Effector memory CD8-positive, alpha-beta T cell (primary cell): ENCODE data around the gene SLC66A2.

ENCODE experiments used
- ATAC-seq: fragments of 150-1000 bp; cut with Tn5 transposase; replicated peaks from 2 replicates; pipeline ENCODE4 v1.10.0; 2021; ENCODE audit warnings: mild to moderate bottlenecking, moderate library complexity
- DNase-seq, 3 experiments: peaks; one replicate each; pipeline ENCODE4 v3.0.0; 2021
- H3K27ac Mint-ChIP-seq, 2 donors: one replicate each; pipeline ENCODE4 v1.8.0; 2022; ENCODE audit warnings: mild to moderate bottlenecking in 2 of 2, mixed read lengths in 2 of 2, moderate library complexity in 2 of 2
- H3K27me3 Mint-ChIP-seq, 2 donors: one replicate each; pipeline ENCODE4 v1.8.0; 2022; ENCODE audit warnings: mixed read lengths in 2 of 2
- H3K36me3 Mint-ChIP-seq: one replicate; pipeline ENCODE4 v1.8.0; 2022; ENCODE audit warnings: mild to moderate bottlenecking, moderate library complexity, mixed read lengths; ENCODE audit not compliant: insufficient read depth
- H3K4me1 Mint-ChIP-seq, 2 donors: one replicate each; pipeline ENCODE4 v1.8.0; 2022; ENCODE audit warnings: low read depth in 2 of 2, mixed read lengths in 2 of 2
- H3K4me3 Mint-ChIP-seq, 2 donors: one replicate each; pipeline ENCODE4 v1.8.0; 2022; ENCODE audit warnings: mild to moderate bottlenecking in 2 of 2, mixed read lengths in 2 of 2, moderate library complexity in 2 of 2
- H3K9me3 Mint-ChIP-seq, 2 donors: one replicate each; pipeline ENCODE4 v1.8.0; 2022; ENCODE audit warnings: mixed read lengths in 2 of 2

The SLC66A2 gene

DNA sequence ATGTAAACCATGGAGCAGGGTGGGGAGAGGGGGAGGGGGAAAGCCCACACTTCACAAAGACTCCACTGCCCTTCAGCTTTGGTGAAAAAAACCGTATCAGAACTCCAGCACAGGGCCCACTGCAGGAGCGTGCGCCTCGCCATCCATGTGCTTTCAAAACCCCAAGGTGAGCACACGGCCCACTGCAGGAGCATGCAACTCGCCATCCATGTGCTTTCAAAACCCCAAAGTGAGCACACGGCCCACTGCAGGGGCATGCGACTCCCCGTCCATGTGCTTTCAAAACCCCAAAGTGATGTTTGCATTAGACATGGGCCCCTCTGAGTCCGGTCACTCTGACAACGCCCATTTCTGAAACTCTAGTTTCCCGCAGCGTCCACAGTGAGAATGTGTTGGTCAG, 29.1 kb upstream of the SLC66A2 start:
- H3K9me3 Mint-ChIP-seq, result no peaks in the 10 kb centered on the region
- DNase-seq (no peak), ATAC-seq (no peak)
- H3K27me3 Mint-ChIP-seq, result no peaks in the 10 kb centered on the region
- H3K27ac Mint-ChIP-seq, result no peak overlapping the region
- no peak overlapping the region for H3K4me3 Mint-ChIP-seq
- H3K36me3 Mint-ChIP-seq, result peaks cover 27% of the 10 kb centered on the region
- peaks cover 51 to 61% of the 10 kb centered on the region in 2 donors for H3K4me1 Mint-ChIP-seq

DNA sequence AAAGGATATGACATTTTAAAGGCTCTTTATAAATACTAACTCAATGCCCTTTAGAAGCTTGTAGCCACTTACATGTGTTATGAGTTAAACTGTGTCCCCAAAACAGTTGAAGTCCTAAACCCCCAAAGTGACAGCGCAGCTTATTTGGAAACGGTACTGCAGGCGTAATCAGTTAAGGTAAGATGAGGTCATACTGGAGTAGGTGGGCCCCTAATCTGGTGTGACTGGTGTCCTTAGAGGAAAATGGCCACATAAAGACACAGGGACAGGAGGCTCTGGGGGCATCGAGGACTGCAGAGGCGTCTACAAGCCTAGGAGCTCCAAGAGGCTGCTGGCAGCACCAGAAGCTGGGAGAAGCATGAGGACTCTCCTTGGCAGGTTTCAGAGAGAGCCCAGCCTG, 28.4 kb upstream of the SLC66A2 start:
- ATAC-seq (no peak), DNase-seq (no peak)
- H3K27me3 Mint-ChIP-seq, result no peaks in the 10 kb centered on the region
- H3K4me1 Mint-ChIP-seq, result peaks cover 48 to 56% of the 10 kb centered on the region in 2 donors
- H3K36me3 Mint-ChIP-seq, result peaks cover 20% of the 10 kb centered on the region
- no peaks in the 10 kb centered on the region for H3K9me3 Mint-ChIP-seq
- H3K4me3 Mint-ChIP-seq, result no peak overlapping the region
- H3K27ac Mint-ChIP-seq, result peak overlapping the region; percentile 19 to 44

DNA sequence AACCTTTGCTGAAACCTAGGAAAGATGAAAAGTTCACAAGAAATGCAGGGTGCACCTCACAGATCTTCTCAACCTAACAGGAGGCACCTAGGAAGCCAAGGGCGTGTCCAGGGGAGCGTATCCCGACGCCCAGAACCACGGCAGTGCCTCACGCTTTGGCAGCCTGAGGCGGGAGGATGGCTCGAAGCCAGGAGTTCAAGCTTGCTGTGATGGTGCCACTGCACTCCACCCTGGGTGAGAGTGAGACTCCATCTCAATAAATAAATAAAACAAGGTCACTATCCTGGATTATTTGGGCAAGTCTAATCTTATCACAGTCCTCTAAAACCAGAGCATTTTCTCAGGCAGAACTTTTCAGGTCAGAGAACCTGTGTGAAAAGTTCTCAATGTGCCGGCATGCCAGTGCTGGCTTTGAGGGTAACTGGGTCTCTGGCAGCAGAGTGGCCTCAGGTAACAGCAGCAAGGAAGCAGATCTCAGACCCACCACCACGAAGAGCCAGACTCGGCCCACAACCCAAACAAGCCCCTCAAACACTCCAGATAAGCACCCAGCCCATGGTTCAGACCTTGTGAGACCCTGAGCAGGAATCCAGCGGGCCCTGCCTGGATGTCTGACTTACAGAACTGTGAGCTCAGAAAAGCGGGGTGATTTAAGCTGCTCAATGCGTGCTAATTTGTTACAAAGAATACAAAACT, 24.7 kb upstream of the SLC66A2 start:
- DNase-seq (no peak), ATAC-seq (no peak)
- peaks cover 40% of the 10 kb centered on the region for H3K36me3 Mint-ChIP-seq
- H3K4me3 Mint-ChIP-seq, result no peak overlapping the region
- H3K27ac Mint-ChIP-seq, result peak overlapping the region; percentile 31 to 73
- H3K9me3 Mint-ChIP-seq, result no peaks in the 10 kb centered on the region
- H3K27me3 Mint-ChIP-seq, result no peaks in the 10 kb centered on the region
- peaks cover 28 to 35% of the 10 kb centered on the region in 2 donors for H3K4me1 Mint-ChIP-seq

DNA sequence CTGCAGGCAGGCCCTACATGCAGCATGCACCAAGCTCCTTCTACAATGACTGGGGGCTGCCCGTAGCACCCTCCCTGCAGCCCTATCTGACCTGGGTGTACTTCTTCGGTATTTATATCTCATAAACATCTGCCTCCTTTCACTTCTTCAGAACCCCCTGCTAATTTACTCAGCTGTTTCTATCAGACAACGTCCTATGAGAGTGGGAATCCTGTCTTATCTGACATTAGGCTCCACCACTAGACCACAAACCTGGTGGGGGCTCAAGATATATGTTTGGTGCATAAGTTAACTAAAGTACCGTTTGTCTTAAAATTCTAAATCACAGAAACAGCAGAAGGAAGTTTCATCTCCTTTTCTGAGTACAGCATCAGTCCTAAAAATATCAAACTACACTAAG, 23.6 kb upstream of the SLC66A2 start:
- H3K27ac Mint-ChIP-seq, result peak overlapping the region in 1 of 2 donors; percentile 36
- H3K27me3 Mint-ChIP-seq, result no peaks in the 10 kb centered on the region
- peaks cover 23 to 36% of the 10 kb centered on the region in 2 donors for H3K4me1 Mint-ChIP-seq
- H3K4me3 Mint-ChIP-seq, result no peak overlapping the region
- H3K36me3 Mint-ChIP-seq, result peaks cover 40% of the 10 kb centered on the region
- no peaks in the 10 kb centered on the region for H3K9me3 Mint-ChIP-seq
- ATAC-seq (no peak), DNase-seq (no peak)

DNA sequence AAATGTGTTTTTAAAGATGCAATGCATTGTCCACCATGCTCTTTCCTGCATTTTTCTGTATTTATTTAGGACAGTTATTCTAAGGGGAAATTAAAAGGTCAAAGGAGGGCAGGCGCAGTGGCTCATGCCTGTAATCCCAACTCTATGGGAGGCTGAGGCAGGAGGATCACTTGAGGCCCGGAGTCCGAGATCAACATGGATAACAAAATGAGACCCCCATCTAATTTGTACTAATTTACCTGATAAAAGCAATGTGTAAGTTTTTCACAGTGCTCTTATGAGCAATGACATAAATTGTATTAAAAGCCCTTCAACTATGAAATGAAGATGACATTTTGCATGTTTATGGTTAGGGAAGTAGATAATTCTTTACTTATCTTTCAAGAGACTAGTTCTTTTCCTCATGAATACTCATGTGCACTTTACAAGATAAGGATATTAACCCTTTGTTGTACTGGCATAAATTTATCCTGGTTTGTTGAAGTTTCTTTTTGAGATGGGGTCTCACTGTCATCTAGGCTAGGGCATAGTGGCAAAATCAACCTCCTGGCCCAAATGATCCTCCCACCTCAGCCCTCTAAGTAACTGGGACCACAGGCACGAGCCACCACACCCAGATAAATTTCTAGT, 22.7 kb upstream of the SLC66A2 start:
- Mint-ChIP-seq H3K27me3 (no peaks in the 10 kb centered on the region), H3K4me1 (peaks cover 23 to 28% of the 10 kb centered on the region in 2 donors), H3K9me3 (no peaks in the 10 kb centered on the region), H3K4me3 (no peak overlapping the region), H3K27ac (no peak overlapping the region), H3K36me3 (peaks cover 33% of the 10 kb centered on the region)
- no peak for DNase-seq
- no peak for ATAC-seq

DNA sequence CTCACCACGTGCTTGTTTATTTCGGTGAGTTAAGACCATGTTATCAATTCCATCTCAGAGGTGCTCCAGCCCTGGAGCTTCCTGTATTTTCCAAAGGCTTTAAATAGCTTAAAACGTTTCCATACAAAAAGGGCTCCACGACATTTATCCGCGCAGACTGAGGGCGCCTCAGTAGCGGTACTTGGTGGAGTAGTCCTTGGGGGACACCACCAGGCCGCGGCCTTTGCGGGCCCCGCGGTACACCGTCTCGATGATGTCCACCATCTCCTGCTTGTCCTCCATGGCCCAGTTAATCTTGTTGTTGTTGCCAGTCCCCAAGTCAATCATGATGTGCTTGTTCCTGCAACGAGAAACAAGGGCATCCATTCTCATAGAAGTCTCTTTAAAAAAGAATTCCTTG, 22.1 kb upstream of the SLC66A2 start:
- H3K9me3 Mint-ChIP-seq, result no peaks in the 10 kb centered on the region
- H3K4me1 Mint-ChIP-seq, result peaks cover 22 to 27% of the 10 kb centered on the region in 2 donors
- no peak for ATAC-seq
- H3K27ac Mint-ChIP-seq, result no peak overlapping the region
- H3K36me3 Mint-ChIP-seq, result peaks cover 29% of the 10 kb centered on the region
- no peak for DNase-seq
- H3K27me3 Mint-ChIP-seq, result no peaks in the 10 kb centered on the region
- H3K4me3 Mint-ChIP-seq, result no peak overlapping the region

DNA sequence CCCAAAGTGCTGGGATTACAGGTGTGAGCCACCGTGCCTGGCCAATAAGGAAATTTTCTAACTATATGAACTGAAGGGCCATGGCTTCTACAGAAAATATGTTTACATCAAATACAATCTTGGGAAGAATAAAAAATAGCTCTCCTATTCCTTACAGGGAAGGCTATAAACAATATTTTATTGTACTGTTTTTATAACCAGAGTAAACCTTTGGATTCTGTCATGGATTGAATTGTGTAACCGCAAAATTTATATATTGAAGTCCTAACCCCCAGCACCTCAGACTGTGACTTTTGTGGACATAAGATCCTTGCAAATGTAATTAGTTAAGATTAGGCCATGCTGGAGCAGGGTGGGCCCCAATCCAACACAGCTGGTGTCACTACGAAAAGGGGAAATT, 21.3 kb upstream of the SLC66A2 start:
- H3K27ac Mint-ChIP-seq, result no peak overlapping the region
- no peak for ATAC-seq

DNA sequence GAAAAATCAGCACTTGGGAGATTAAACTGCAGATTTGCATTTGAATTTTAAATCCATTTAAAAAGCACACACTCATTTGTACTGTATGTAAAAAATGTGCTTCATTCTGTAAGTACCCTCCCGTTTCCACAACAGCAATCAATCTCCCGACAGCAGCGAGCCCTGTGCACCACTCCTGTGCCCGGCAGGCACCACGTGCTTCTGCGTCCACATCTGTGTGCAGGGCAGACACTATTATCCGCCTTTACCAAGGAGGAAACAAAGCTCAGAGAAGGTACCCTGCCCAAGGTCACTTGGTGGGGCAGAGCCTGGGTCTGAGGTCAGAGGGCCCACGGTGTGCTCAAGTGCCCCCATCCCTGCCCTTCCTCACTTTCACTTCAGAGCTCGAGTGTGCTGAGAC, 20.5 kb upstream of the SLC66A2 start:
- Mint-ChIP-seq H3K4me3 (peak overlapping the region in 1 of 2 donors; percentile 14), H3K9me3 (no peaks in the 10 kb centered on the region), H3K4me1 (peaks cover 21 to 23% of the 10 kb centered on the region in 2 donors), H3K27ac (peak overlapping the region; percentile 84), H3K36me3 (peaks cover 33% of the 10 kb centered on the region), H3K27me3 (no peaks in the 10 kb centered on the region)
- ATAC-seq (no peak), DNase-seq (no peak)

More for the DNA sequence above, 21.3 kb upstream of the SLC66A2 start:
- Mint-ChIP-seq H3K4me1 (peaks cover 21 to 23% of the 10 kb centered on the region in 2 donors), H3K4me3 (no peak overlapping the region), H3K27me3 (no peaks in the 10 kb centered on the region), H3K36me3 (peaks cover 33% of the 10 kb centered on the region), H3K9me3 (no peaks in the 10 kb centered on the region)
- no peak for DNase-seq

DNA sequence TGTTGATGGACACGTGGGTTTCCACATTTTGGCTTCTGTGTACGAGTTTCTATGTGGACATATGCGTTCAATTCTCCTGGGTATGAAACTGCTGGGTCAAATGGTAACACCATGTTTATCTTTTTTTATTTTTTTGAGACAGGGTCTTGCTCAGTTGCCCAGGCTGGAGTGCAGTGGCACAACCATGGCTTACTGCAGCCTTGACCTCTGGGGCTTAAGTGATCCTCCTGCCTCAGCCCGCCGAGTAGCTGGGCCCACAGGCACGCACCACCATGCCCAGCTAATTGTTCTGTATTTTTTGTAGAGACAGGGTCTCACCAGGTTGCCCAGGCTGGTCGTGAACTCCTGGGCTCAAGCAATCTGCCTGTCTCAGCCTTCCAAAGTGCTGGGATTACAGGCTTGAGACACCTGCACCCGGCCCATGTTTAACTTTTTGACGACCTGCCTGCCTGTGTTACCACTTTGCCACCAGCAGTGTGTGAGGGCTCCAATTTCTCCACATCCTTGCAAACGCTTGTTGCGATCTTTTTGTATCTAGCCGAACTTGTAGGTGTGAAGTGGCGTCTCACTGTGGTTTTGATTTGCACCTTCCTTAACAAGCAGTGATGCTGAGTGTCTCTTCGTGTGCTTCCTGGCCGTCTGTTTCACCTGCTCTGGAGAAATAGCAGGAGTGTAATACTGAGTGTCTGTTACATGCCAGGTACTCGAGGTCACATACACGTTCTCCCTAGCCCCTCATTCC, 19.9 kb upstream of the SLC66A2 start:
- Mint-ChIP-seq H3K36me3 (peaks cover 33% of the 10 kb centered on the region), H3K27me3 (no peaks in the 10 kb centered on the region), H3K4me1 (peaks cover 21 to 23% of the 10 kb centered on the region in 2 donors), H3K9me3 (no peaks in the 10 kb centered on the region), H3K27ac (peak overlapping the region; percentile 84), H3K4me3 (peak overlapping the region in 1 of 2 donors; percentile 8)
- peak; percentile 76 for ATAC-seq
- no peak for DNase-seq

DNA sequence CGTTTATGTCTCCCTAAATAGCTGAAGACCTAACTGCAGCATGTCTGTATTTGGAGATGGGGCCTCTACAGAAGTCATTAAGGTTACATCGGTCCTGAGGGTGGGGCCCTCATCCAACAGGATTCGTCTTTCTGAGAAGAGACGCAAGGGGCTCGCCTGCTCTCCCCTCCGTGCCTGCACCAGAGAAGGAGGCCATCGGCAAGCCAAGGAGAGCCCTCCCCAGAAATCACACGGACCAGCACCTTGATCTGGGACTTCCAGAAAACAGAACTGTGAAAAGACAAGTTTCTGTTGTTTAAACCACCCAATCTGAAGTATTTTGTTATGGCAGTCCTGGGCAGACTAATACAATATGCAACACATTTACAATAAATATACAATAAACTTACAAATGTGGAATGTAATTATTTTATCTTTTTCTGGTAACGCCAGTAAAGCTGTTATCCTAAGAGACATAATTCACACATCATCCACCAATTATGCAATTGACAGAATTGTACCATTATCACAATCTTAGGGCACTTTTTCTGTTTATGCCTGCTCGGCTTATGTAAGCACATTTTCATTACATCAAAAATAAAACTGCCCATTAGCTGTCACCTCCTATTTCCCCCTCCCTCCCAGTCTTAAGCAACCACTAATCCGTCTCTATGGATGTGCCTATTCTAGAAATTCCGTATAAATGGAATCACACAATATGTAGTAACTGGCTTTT, 19.1 kb upstream of the SLC66A2 start:
- Mint-ChIP-seq H3K36me3 (peaks cover 33% of the 10 kb centered on the region), H3K4me3 (no peak overlapping the region), H3K27ac (peak overlapping the region; percentile 84), H3K27me3 (no peaks in the 10 kb centered on the region), H3K9me3 (no peaks in the 10 kb centered on the region), H3K4me1 (peaks cover 17 to 19% of the 10 kb centered on the region in 2 donors)
- ATAC-seq (no peak), DNase-seq (no peak)

DNA sequence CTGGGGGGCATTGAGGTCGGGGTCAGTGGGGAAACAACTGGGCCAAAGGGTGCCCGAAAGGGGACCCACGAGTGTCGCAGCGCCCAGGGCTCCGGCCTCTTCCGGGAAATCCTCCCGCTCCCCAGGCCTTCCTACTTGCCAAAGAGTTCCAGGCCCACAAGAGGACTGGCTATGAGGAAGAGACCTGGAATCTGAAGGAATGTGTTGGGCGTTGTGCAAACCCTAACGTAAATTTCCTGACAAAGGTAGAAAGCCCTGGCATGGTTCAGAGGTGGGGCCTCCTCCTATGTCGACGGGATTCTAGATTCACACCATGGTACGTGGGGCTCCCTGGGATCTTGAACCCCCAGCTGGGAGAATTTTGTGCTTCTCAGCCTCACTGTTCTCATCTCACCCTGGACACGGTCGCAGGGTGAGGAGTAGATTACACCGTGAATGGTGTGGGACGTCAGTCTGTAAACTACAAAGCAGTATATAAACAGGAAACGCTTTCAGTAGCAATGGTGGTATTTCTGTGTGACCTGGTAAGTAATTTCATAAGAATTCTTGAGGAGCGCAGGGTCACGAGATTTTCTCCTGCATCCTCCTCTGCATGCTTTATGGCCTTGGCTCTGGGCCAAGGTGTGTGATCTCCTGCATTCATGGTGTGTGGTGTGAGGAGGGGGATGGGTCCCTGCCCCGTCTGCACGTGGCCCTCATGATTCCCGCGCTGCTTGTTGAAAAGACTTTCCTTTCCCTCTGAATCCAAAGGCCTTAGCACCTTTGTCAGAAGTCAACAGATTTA, 13.9 kb upstream of the SLC66A2 start:
- no peak for DNase-seq
- H3K27ac Mint-ChIP-seq, result peak overlapping the region; percentile 6 to 29

DNA sequence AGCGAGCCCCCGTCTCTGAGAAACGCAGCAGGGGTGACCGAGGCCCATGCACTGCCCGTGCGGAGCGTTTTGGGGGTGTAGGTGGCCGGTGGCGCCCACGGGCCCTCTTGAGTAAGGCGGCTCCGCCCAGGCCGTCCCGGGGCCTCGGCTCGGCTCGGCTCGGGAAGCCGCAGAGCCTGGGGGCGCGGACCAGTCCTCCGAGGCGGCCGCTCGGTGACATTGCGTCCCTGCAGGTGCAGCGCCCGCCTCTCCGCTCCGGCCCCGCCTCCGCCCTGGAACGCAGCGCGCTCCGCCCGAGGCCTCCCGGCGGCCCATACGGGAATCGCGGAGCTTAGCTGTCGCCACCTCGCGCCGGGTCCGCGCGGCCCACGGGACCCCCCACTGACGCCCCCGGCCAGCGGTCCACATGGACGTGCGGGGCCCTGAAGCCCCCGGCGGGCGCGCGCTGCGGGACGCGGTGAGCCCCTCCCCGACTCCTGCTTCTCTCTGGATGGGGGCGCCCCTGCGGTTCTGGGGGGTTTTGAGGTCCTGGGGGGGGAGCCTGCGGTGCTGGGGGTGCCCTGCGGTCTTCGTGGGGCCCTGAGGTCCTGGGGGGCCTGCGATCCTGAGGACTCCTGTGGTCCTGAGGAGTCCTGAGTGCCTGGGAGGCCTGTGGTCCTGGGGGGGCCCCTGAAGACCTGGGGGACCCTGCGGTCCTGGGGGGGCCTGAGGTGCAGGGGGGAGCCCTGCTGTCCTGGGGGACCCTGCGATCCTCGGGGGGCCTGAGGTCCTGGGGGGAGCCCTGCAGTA, 13.1 kb upstream of the SLC66A2 start, which contains the start of gene HSBP1L1:
HSBP1L1 (plus strand) TSS at position 314 of the 789 bp plus-strand sequence; CDS start at position 407, 93 bp downstream.
- H3K36me3 Mint-ChIP-seq, result peaks cover 12% of the 10 kb centered on the region
- peaks cover 21 to 22% of the 10 kb centered on the region in 2 donors for H3K4me1 Mint-ChIP-seq

More for the DNA sequence above, 13.9 kb upstream of the SLC66A2 start:
- peak; percentile 21 for ATAC-seq
- Mint-ChIP-seq H3K27me3 (peaks cover 0 to 9% of the 10 kb centered on the region in 2 donors), H3K4me1 (peaks cover 22 to 24% of the 10 kb centered on the region in 2 donors), H3K4me3 (peak overlapping the region; percentile 69 to 79), H3K9me3 (no peaks in the 10 kb centered on the region), H3K36me3 (peaks cover 12% of the 10 kb centered on the region)

More for the DNA sequence above, 13.1 kb upstream of the SLC66A2 start, which contains the start of gene HSBP1L1:
- Mint-ChIP-seq H3K27me3 (peaks cover 0 to 9% of the 10 kb centered on the region in 2 donors), H3K4me3 (peak within 1 kb of the TSS; percentile 78 to 83), H3K27ac (peak within 1 kb of the TSS; percentile 82 to 97), H3K9me3 (no peaks in the 10 kb centered on the region)
- ATAC-seq, result peak; percentile 68
- peak; percentile 50 to 59 (median 56) for DNase-seq
